Neural progenitor cell (in vitro differentiated cells): ENCODE results near the gene ZNF586. TPM values are rescaled to one million over a fixed set of nuclear protein-coding genes. Genes with fewer than 3 reads are reported as not detected.

ENCODE experiments used
- DNase-seq: peaks from one replicate; pipeline ENCODE4 v3.0.0-alpha.2; 2016; ENCODE audit warnings: low spot score
- H2AFZ ChIP-seq: fragments of 200-600 bp; sonication (generic); replicated peaks from 2 replicates; pipeline ENCODE4 v1.6.1; 2016; ENCODE audit warnings: antibody characterized with exemption
- H3F3A ChIP-seq: fragments of 200-600 bp; sonication (generic); 2 replicates; pipeline ENCODE4 v1.6.1; 2016; ENCODE audit warnings: antibody characterized with exemption, low read depth
- H3K27ac ChIP-seq: fragments of 200-600 bp; sonication (generic); 2 replicates; pipeline ENCODE4 v1.5.1; 2016; ENCODE audit warnings: mild to moderate bottlenecking
- H3K27me3 ChIP-seq: fragments of 200-600 bp; sonication (generic); 2 replicates; pipeline ENCODE4 v1.6.1; 2016; ENCODE audit warnings: mild to moderate bottlenecking, moderate library complexity
- H3K36me3 ChIP-seq: fragments of 200-600 bp; sonication (generic); 2 replicates; pipeline ENCODE4 v1.5.1; 2016
- H3K4me1 ChIP-seq: fragments of 200-600 bp; sonication (generic); 2 replicates; pipeline ENCODE4 v1.6.1; 2016; ENCODE audit warnings: mixed run types
- H3K4me2 ChIP-seq: fragments of 200-600 bp; sonication (generic); 2 replicates; pipeline ENCODE4 v1.6.1; 2016
- H3K4me3 ChIP-seq: fragments of 200-600 bp; sonication (generic); 2 replicates; pipeline ENCODE4 v1.5.1; 2016
- H3K79me2 ChIP-seq: fragments of 200-600 bp; sonication (generic); 2 replicates; pipeline ENCODE4 v1.6.1; 2016; ENCODE audit warnings: low read depth
- H3K9ac ChIP-seq: fragments of 200-600 bp; sonication (generic); 2 replicates; pipeline ENCODE4 v1.6.1; 2016
- H3K9me3 ChIP-seq: fragments of 200-600 bp; sonication (generic); 2 replicates; pipeline ENCODE4 v1.5.1; 2016; ENCODE audit warnings: low read depth
- H4K20me1 ChIP-seq: fragments of 200-600 bp; sonication (generic); 2 replicates; pipeline ENCODE4 v1.6.1; 2016; ENCODE audit warnings: low read depth
- H3K27ac Mint-ChIP-seq: 3 replicates; pipeline ENCODE4 v1.8.0; 2021; ENCODE audit warnings: mixed read lengths
- H3K27me3 Mint-ChIP-seq: 2 replicates; pipeline ENCODE4 v1.8.0; 2022; ENCODE audit warnings: low read depth, mild to moderate bottlenecking, inconsistent platforms, moderate library complexity, mixed read lengths; ENCODE audit not compliant: insufficient read depth
- H3K36me3 Mint-ChIP-seq: 3 replicates; pipeline ENCODE4 v1.8.0; 2021; ENCODE audit warnings: mixed read lengths
- H3K4me1 Mint-ChIP-seq: 3 replicates; pipeline ENCODE4 v1.8.0; 2021; ENCODE audit warnings: mixed read lengths
- H3K4me3 Mint-ChIP-seq: 3 replicates; pipeline ENCODE4 v1.8.0; 2021; ENCODE audit warnings: mild to moderate bottlenecking, moderate library complexity, mixed read lengths
- H3K9me3 Mint-ChIP-seq: 3 replicates; pipeline ENCODE4 v1.8.0; 2020; ENCODE audit warnings: mixed read lengths
- EZH2 ChIP-seq: fragments of 200-600 bp; sonication (generic); IDR thresholded peaks from 2 replicates; pipeline ENCODE4 v1.6.1; 2017; ENCODE audit warnings: antibody characterized with exemption, mild to moderate bottlenecking, moderate library complexity
- EZH2phosphoT487 ChIP-seq: fragments of 200-600 bp; sonication (generic); IDR thresholded peaks from 2 replicates; pipeline ENCODE4 v1.6.1; 2017; ENCODE audit warnings: antibody characterized with exemption
- total RNA-seq: library from RNA; depleted of rRNA; stranded (reverse); fragments of >200 nt; gene quantifications from 2 replicates; pipeline ENCODE4 v1.2.3, GENCODE V29; 2015; ENCODE audit warnings: low replicate concordance
- TF ChIP-seq, protein P1 (sequence below): fragments of 200-600 bp; sonication (generic); IDR thresholded peaks from 2 replicates; pipeline ENCODE4 v1.5.1; 2017; ENCODE audit warnings: antibody characterized with exemption, mild to moderate bottlenecking

Gene ZNF586
- total RNA-seq, 1 donor from 2014 or later = 19.8 TPM

DNA sequence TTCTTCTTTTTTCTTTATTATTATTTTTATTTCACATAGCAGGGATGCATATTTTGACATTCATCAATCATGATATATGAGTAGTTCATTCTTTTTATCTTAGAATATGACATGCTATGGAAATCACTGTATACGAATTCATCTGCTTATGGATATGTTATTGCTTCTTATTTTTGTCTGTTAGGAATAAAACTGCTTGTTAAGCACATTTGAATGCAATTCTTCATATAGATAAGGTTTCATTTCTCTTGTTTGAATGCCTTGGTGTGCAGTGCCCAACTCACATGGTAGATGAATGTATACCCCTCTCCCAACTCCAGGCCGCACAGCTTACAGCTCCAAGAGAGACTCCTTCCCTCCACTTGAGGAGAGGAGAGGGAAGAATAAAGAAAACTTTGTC is 11.5 kb upstream of the ZNF586 start:
- peaks cover 82% of the 10 kb centered on the region for H3K36me3 Mint-ChIP-seq
- Histone ChIP-seq H3K79me2 (peaks cover 18% of the 10 kb centered on the region), H3K4me3 (no peak overlapping the region), H3K9me3 (no peaks in the 10 kb centered on the region), H3K36me3 (peaks cover 34% of the 10 kb centered on the region), H3K27me3 (no peaks in the 10 kb centered on the region), H3F3A (peaks cover 6% of the 10 kb centered on the region), H3K9ac (no peak overlapping the region), H3K4me2 (no peak overlapping the region), H3K4me1 (no peaks in the 10 kb centered on the region), H3K27ac (no peak overlapping the region), H4K20me1 (peaks cover 17% of the 10 kb centered on the region), H2AFZ (no peak overlapping the region)
- TF ChIP-seq, protein P1, sequence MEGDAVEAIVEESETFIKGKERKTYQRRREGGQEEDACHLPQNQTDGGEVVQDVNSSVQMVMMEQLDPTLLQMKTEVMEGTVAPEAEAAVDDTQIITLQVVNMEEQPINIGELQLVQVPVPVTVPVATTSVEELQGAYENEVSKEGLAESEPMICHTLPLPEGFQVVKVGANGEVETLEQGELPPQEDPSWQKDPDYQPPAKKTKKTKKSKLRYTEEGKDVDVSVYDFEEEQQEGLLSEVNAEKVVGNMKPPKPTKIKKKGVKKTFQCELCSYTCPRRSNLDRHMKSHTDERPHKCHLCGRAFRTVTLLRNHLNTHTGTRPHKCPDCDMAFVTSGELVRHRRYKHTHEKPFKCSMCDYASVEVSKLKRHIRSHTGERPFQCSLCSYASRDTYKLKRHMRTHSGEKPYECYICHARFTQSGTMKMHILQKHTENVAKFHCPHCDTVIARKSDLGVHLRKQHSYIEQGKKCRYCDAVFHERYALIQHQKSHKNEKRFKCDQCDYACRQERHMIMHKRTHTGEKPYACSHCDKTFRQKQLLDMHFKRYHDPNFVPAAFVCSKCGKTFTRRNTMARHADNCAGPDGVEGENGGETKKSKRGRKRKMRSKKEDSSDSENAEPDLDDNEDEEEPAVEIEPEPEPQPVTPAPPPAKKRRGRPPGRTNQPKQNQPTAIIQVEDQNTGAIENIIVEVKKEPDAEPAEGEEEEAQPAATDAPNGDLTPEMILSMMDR = no peak
- TF ChIP-seq EZH2 (no peak), EZH2phosphoT487 (no peak)
- no peaks in the 10 kb centered on the region for H3K4me1 Mint-ChIP-seq
- H3K9me3 Mint-ChIP-seq = peaks cover 43% of the 10 kb centered on the region
- peaks cover 8% of the 10 kb centered on the region for H3K27me3 Mint-ChIP-seq
- no peak overlapping the region for H3K4me3 Mint-ChIP-seq
- no peak for DNase-seq
- H3K27ac Mint-ChIP-seq = no peak overlapping the region

DNA sequence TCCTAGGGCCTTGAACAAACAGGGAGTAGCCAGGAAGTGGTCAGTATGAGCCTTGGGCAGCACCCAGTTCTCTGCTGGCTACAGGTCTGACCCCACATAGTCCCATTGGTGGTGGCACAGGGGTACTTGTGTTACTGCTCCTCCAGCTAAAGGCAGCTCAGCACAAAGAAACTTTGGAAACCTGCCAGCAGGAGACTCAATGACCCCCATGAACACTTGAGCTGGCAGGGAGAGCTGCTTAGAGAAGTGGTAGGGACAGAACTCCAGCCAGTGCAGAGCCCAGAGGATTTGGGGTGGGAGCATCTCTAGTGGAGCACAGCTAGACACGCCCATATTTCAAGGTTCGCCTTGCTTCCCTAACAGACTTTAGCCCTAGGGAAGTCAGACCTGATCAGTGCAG is 10.4 kb upstream of the ZNF586 start:
- Histone ChIP-seq H3K27ac (no peak overlapping the region), H3K9ac (no peak overlapping the region), H3F3A (peaks cover 6% of the 10 kb centered on the region), H3K79me2 (peaks cover 18% of the 10 kb centered on the region), H3K9me3 (no peaks in the 10 kb centered on the region), H4K20me1 (peaks cover 17% of the 10 kb centered on the region), H2AFZ (no peak overlapping the region), H3K4me3 (no peak overlapping the region), H3K4me2 (no peak overlapping the region), H3K4me1 (no peaks in the 10 kb centered on the region), H3K36me3 (peaks cover 29% of the 10 kb centered on the region), H3K27me3 (no peaks in the 10 kb centered on the region)
- H3K27ac Mint-ChIP-seq = no peak overlapping the region
- DNase-seq = no peak
- H3K4me3 Mint-ChIP-seq = no peak overlapping the region
- no peaks in the 10 kb centered on the region for H3K4me1 Mint-ChIP-seq
- H3K27me3 Mint-ChIP-seq = peaks cover 8% of the 10 kb centered on the region
- peaks cover 80% of the 10 kb centered on the region for H3K36me3 Mint-ChIP-seq
- TF ChIP-seq EZH2 = no peak
- no peak for TF ChIP-seq EZH2phosphoT487
- TF ChIP-seq, protein P1 = no peak
- peaks cover 37% of the 10 kb centered on the region for H3K9me3 Mint-ChIP-seq

DNA sequence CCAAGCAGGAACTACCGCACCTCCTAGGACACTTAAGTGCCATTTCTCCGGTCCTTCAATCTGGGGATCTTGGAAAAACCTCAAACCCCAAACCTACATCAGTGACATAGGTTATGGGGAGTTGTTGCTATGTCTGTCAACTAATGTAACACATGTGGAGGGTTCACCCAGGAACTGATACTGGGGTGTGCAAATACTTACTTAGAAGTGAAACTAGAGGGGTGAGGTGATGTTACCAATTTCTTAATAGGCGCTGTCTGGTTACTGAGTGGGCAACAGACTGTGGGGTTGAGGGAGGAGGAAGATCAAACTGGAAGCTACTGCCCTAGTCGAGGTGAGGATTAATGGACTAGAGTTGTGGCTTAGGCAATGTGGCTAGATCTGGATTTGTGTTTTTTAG is 1.9 kb downstream of the ZNF586 start:
- no peak overlapping the region for H3K27ac Mint-ChIP-seq
- H3K4me1 Mint-ChIP-seq = peaks cover 12% of the 10 kb centered on the region
- Histone ChIP-seq H3F3A (peaks cover 8% of the 10 kb centered on the region), H3K4me3 (no peak overlapping the region), H3K79me2 (peaks cover 67% of the 10 kb centered on the region), H3K4me1 (peaks cover 11% of the 10 kb centered on the region), H3K9ac (no peak overlapping the region), H4K20me1 (peaks cover 28% of the 10 kb centered on the region), H3K9me3 (no peaks in the 10 kb centered on the region), H3K36me3 (no peaks in the 10 kb centered on the region), H3K27me3 (no peaks in the 10 kb centered on the region), H2AFZ (no peak overlapping the region), H3K27ac (no peak overlapping the region), H3K4me2 (peak overlapping the region; percentile 95)
- DNase-seq = no peak
- peaks cover 2% of the 10 kb centered on the region for H3K27me3 Mint-ChIP-seq
- peak overlapping the region; percentile 93 for H3K4me3 Mint-ChIP-seq
- TF ChIP-seq, protein P1 = no peak
- TF ChIP-seq EZH2 (no peak), EZH2phosphoT487 (no peak)
- H3K9me3 Mint-ChIP-seq = peaks cover 71% of the 10 kb centered on the region
- peaks cover 65% of the 10 kb centered on the region for H3K36me3 Mint-ChIP-seq
